TTC549 (cell line): ENCODE measurements around the gene NTM.

Experiments used
- FAIRE-seq: peaks from 2 replicates; lab custom pipeline; 2012; peaks lifted over from hg19 to GRCh38; lab: Jason Lieb, UNC

NTM gene

DNA sequence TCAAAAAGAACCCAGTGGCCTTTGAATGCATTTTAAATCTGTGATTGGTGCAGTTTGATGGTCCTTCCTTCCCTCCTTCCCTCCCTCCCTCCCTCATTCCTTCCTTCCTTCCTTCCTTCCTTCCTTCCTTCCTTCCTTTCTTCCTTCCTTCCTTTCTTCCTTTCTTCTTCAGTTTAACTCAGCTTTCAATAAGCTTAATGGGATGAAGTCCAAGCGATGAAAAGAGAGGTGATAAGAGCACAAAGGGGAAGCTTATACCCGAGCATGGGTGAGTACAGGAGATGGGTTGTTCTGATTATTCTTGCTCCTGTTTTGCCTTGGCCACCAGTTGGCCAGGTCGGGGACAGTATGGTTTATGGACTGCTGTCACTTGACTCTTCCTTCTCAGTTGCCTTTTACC is 605.6 kb downstream of the NTM start:
- FAIRE-seq: no peak

DNA sequence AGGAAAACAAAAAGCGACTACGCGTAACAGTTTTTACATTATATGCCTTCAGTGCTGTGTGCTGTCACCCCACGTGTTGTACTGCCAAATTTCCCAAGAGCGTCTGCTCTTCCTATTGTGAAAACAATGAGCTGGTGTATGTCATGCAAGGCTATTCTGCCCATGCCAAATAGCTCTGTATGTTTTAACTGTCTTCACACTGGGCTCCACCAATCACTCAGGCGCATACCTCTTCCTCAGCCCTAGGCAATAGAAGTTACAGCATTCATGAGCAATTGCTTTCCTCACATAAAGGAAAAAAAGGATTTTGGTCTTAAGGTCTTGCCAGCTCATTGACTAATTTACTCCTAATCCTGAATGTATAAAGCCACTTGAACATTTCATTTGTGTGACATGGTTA is 606.8 kb downstream of the NTM start:
- FAIRE-seq: no peak

DNA sequence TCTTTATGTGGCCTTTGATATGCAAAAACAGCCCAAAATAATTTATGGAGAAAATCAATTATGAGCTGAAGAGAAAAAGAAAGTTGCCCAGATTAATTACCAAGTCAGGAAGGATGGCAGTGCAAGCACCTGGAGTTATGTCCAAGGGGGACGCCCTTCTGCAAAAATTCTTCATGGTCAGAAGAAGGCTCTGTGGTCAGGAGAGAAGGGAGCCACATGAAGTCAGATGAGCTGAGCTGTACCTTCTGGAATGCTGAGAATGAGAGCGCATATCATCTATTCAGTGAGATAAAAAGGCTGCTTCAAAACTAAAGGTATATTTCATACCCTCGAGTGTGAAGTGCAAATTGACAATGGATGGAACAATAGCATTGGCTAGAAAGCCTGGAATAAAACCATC is 607.4 kb downstream of the NTM start:
- FAIRE-seq: no peak

DNA sequence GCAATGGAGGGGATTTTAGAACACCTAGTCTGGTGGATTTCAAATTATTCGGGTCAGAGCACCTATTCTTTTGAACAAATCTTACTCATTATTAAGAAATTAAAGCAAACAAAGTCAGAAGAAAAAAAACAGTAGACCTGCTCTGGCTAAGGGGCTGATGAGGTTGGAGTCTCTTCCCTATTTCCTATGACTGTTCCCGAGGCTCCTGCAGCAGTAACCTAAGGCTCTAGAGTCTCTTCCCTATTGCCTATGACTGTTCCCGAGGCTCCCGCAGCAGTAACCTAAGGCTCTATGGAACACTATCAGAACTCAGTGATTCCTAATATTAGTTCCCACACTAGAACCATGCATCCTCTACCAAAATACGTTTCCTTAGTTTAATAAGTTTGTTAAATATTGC is 607.9 kb downstream of the NTM start:
- FAIRE-seq: no peak

DNA sequence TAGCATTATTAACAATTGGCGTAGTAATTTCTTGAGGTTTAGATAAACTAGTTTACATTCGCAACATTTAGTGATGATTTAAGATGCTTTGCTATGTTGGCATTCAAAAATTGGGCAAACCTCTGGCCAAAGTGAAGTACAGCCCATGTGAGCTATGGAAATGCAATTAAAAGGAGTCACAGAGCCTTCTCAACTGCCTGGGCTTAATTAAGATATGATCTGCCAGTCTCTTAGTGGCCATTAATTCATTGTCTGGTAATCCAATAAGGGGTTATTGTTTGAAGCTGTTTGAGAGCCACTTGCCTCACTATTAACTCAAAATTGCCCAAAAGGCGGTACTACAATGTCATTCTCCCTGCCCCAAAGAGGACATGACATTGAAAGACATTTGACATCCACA is 608.9 kb downstream of the NTM start:
- no peak for FAIRE-seq

DNA sequence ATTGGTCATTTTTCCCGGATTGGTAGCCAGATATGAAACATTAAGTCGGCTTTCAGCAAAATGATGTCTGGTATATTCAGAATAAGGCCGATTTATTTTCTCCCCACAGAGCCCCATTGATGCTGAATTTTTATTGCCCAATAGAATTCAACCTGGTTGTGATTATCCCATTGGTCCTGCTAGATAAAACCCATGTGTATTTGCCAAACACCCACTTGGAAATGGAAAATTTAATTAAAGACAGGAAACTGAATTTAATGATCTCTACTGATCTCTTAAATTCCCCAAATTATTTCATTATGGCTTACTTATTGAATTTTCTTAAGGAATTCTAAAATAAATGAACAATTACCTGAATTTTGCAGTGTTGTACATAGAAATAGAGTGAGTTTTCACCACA is 609.8 kb downstream of the NTM start:
- no peak for FAIRE-seq

DNA sequence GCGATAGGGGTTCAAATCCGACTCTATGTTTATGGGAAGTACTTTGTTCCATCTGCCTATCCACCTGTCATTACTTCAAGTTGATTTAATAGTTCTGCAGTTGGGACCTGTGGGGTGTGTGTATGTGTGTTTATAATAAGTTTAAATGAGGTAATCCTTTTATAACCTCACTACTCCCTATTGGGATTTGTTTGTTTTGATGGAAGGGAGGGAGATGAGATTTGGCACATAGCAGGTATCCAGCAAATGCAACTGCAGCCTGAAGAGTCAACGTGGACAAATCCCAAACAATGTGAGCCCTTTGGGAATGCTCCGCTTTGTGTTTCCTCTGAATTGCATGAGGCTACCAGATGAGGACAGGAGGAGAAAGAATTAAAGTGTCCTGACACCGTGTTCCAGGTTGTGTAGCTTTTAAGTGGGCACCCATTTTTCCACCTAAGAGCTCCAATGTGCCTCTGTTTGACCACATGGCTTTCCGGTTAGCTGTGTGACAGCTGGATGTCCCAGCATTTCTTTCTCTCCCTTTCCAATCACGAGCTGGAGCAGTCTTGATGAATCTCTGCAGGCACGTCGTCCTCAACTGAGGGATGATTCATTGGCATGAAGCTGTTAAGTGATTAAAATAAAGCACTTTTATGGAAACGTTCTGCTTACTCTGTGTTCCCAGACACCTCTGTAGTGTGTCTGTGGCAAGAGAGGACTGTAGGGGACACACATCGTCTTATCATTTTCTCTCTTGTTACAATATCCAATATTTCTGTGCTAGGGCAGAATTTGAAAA is 610.7 kb downstream of the NTM start:
- no peak for FAIRE-seq

DNA sequence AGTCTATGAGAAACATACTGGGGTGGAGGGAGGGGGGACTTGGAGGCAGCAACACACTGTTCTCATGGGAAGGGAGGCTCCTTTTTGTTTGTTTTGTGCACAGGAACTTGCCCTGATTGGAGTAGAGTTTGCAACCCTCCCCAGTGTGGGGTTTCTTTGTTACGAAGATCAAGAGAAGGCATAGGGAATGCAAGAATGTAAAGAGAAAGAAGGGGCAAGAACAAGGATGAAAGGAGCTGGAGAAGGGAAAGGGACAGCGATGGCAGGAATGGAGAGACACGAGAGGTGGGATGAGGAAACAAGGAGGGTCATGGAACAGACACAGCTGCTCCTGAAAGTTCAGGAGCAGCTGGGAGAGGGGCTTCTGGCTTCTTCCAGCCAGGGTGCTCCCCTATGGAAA is 611.7 kb downstream of the NTM start:
- FAIRE-seq: no peak

DNA sequence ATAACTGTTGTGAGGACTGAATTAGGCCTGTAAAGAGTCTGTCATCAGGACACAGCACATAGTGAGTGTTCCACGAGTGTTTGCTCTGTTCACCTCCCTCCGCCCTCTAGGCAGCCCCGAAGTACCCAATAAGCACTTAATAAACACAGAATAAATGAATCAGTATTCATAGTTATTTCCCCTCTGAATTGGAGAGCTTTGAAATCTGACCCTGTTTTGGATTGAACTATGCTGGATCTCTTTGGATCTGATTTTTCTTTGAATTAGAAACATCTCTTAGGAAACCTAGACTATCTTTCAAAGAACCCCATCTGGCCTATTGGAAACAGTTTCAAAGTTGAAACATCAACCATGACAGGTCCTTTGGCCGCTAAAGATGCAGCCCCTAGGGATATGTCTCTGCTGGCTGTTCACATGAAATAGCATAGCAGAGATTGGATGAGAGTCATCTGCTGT is 615.5 kb downstream of the NTM start:
- FAIRE-seq: no peak

DNA sequence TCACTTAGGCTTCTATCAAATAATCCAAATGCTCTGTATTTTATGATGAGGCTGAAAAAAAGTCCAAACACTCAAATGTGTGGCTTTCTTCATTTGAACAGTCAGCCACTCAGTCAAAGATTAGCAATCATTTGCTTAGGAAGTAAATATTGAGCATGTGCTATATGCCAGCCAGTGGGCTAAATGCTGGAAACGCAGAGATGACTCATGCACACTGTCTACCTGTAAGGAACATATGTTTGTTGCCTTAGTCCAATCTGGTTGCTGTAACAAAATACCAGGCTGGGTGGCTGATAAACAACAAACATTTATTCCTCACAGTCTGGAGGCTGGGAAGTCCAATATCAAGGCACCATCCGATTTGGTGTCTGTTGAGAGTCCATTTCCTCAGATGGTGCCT is 617.3 kb downstream of the NTM start:
- FAIRE-seq: no peak

DNA sequence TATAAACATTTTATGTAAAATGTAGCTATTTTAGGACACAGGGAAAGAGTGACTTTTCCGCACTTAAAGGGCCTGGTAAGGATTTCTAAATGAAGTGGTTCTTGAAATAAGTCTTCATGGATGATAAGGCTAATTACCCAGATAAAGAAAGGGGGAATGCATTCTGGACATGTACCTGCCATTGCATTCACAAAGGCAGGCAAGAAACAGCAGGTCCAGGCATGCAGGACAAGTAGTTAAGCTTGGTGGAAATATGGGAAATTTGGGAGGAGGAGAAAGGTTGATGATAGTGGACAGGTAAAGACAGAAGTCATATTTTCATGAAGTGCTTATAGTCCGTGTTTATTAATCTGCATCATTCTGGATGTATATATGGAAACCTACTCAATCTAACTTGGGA is 621.2 kb downstream of the NTM start:
- no peak for FAIRE-seq

DNA sequence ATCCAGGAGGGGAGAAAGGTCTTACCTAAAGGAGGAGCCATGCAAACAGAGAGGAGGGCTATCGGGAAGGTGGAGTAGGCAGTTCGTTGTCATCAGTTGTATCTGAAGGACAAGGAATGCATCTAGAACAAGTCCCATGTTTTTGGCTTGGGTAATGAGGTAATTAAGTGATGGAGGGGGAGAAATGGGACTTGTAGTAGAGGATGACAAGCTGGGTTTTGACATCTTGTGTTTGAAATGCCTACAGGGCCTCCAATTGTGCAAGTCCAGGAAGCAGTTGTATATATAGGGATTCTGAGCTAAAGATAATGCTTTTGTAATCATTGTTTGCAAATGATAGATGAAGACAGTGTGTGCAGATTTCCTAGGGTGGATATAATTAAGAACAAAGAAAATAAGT is 622.8 kb downstream of the NTM start:
- FAIRE-seq: no peak

DNA sequence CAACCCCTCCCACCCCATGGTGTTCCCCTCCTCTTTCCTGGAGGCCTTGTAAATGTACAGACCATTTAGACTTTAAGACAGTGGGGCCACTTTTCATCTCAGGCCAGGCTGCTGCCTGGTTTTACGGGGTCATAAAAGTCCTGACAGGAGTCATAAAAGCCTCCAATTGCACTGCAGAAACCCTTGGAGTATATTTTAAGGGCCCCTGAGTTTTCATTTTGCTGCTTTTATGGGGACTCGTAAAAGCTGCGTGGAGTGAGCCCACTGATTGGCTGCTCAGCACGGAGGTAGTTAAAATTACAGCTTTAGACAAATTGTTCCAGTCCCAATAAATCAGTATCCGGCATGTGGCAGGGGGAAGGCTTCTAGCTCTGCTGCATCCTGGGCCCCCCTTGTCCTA is 627.6 kb downstream of the NTM start:
- no peak for FAIRE-seq

DNA sequence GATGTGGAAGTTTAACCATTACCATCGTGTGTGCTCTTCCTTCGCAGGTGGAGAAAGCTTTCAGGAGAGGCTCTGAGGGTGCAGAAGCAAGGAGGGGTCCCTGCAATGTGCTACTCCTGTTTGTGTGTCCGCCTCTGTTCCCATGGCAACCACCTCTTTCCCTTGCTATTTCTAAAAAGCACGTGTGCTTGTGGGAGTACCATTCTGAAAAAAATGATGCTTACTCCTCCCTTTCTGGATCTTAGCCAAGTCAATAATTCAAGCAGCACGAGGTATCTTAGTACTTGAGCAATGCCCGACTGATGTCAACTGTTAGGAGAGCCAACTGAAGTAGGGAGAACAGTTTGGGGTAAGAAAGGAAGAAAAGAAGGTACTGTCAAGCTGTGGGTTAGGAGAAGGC is 628.7 kb downstream of the NTM start:
- no peak for FAIRE-seq

DNA sequence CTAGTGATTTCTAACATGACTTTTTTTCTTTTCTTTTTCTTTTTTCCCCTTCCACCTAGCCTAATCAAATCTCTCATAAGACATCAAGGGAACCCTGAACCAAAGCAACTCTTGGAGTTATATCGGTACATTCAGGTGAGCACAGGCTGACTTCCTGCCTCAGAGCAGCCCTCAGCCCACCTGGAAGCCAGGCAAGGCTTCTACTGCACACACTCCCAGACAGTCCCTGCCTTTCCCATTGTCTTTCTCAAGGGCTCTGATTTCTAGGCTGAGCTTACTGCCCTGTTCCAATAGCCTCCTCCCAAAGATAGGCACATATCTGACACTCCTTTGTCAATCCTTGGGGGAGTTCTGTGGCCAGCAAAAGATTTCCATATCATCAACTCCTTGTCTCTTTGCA is 629.5 kb downstream of the NTM start:
- no peak for FAIRE-seq

DNA sequence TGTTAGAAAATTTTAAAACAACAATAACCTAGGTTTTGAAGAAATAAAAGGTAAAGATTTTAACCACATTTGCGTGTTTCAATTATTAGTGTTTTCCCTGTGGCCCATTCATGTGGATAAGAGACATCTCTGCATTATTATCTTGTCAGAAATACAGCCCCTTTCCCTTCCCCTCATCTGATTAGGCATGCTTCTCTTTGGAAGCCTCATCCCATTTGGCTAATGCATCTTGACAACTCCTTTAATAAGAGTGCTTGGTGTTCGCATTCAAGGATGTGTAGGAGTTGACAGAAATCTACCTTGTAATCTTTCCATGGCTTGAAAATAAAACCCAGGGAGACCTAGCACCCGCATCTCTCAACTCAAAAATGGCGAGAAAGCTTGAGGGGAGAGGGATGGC is 635.5 kb downstream of the NTM start:
- FAIRE-seq: no peak

DNA sequence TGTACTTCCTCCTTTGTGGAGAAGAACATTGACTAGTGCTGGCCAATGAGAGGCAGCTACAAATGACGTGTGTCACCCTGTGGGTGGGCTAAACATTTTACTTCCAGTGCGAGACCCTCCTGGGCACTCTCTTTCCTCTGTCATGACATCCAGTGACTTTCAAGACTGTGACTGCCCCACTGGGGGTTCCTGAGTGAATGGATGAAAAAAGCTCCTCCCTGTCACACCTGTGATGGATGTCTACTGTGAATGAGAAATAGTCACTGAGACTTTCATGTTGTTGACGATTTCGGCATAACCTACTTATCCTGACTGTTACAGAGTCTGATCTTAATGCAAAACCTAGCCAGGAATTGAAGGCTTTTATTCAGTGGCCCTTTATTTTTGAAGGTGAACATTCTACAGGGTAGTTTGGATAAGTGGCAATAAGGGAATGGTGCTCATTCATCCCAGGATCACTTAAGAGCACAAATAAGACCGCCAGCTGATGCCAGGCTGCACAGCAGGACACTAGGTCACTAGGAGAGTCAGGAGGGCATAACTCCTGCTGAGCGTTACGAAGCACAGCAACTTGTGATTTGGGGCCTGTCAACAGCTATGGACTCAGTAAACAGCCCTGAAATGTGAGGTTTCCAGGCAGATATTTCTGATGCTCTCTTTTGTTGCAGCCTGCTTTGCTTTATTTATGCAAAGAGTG is 636.6 kb downstream of the NTM start:
- FAIRE-seq: no peak

DNA sequence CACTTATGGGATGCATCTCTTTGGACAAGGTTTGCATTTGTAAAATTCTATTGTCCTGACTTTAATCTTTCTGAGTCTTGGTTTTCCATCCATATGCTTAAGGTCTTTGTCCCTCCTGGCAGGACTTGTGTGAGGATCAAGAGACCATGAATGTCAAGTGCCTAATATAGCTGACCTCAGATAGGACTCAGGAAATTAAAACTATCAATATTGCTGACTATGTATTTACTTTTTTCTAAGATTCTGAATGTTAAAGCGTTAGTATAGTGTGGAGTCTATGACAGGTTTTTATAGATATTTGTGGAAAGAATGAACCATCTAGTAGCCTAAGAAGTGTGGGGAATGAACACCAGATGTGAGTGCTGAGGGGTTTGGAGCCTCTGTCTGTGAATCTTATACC is 637.8 kb downstream of the NTM start:
- FAIRE-seq: no peak

DNA sequence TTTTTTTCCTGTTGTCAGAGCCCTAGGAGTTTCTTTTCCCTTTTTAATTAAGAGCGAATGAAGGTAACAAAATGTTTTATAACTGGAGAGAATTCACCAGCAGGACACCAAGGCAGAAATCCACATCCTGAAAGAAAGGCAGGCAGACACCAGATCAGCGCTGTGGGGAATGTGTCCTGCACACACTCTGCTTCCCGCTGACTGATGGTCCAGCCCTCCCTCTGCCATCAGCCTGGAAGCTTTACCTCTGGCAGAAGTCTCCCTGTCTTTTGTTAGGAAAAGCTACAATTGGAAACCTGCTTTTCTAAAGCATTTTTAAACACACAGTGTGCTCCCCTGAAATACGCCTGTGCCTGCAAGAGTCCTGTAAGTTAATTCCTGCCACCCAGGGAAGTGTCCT is 638.5 kb downstream of the NTM start:
- no peak for FAIRE-seq

DNA sequence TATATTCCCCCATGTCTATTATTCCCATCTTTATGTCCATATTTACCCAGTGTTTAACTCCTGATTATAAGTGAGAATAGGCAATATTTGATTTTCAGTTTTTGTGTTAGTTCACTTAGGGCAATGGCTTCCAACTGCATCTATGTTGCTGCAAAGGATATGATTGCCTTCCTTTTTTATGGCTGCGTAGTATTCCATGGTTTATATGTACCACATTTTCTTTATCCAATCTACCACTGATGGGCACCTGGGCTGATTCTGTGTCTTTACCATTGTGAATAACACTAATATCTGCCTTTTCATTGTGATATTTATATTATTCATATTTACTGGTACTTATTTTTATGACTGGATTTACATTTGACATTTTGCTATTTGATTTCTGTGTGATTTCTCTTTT is 649.6 kb downstream of the NTM start:
- no peak for FAIRE-seq

DNA sequence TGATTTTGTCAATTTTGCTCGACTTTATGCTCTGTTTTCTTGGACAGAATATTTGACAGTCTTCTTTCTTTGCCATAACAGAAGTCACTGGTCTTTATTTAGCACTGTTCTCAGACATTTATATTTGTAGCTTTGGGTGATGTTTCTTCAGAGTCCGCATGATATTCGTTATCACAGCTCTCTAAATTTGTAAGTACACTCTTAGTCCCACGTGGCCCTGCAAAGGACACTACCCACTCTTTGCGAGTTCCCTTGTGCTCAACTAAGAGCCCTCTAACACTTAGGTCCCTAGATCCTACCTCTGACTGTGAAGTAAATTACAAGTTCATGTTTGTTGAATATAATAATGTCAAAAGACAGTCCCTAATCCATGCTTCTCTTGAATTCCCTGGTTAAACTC is 651.9 kb downstream of the NTM start:
- no peak for FAIRE-seq

DNA sequence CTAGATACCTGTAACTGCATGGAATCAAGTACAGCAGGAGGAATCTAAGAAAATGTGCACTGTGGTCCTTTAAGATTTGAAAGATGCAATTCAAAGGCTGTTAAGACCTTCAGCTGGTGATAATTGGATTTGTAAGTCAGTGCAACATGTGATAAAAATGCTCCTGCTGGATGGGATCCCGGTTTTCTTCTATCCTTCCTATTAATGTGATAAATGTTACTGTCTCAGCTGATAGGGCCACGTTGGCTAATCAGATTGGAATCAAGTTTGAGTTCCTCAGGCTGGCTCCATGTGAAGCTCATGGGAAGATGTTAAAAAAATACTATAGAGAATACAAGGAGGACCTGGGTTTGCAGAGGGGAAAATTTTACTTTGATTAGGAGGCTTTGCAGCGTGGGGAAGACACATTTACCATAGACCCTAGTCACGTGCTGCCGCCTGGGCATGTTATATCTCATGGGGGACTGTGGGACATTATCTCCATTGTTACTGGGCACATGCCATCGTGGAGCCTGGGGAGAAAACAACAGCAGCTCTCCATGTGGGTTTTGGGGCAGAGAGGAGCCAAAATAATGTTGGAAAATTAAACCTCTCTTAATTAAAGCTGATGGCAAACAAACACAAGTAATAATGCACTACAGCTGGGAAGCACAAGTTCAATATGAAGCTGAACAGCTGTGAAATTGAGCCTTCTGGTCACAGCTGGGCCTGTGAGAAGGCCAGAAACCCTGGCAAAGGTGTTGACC is 652.5 kb downstream of the NTM start:
- FAIRE-seq: no peak

DNA sequence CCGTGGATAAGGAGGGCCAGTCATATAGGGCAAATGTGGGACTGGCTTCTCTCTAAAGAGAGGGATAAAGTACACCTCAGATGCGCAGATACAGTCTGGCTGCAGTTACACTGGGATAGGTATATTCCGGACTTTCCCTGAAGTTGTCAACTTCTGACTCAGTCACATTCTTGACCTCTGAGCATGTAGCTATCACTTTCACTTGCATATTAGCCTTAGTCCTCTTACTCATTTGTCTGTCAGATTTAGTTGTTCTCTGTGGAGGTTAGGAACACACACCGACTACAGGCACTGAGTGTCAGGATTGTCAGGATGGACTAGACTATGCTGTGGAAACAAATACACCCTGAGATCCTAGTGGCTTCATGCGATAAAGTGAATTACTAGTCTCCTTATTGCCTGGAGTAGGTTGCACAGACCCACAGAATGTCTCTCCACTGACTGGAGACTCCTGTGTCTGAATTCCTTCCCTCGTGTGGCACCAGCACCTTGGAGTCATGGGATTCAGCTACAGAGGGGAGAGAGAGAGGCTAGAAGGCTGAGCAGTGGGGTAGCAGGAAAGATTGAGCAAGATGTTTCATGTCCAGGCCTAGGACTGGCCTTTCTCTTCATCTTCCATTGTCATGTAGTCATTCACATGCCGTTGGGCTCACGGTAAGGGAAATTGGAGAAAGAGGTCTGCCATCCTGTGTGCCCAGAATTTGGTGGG is 654.3 kb downstream of the NTM start:
- FAIRE-seq: no peak
